ENCODE results near the gene ATF6B.

ATF6B gene
- 23.4 to 56.4 (median 39.1) reads per million in 18 experiments for total RNA-seq

- DNase-seq, result peak; percentile 100
Observed at GRCh38 chr6:32127717-32128592, at the start of gene ATF6B. ATF6B (minus strand) TSS chr6:32128246; CDS start chr6:32128207, 39 bp downstream.

- DNase-seq, result peak in 1 of 2 donors; percentile 38
Observed at GRCh38 chr6:32177183-32177787, 49.2 kb upstream of the ATF6B start.

GRCh38 chr6:32176476-32177182, 48.6 kb upstream of the ATF6B start:
- no peak for DNase-seq

- peak; percentile 94 to 96 for DNase-seq
Observed at GRCh38 chr6:32175711-32176475, 47.8 kb upstream of the ATF6B start, which contains the start of gene AGPAT1. AGPAT1 (minus strand) TSS chr6:32176084; CDS start chr6:32171496, 4,588 bp downstream.

- no peak for DNase-seq
Observed at GRCh38 chr6:32175322-32175710, 47.3 kb upstream of the ATF6B start.

- no peak for DNase-seq
Observed at GRCh38 chr6:32174416-32174815, 46.4 kb upstream of the ATF6B start.

DNA sequence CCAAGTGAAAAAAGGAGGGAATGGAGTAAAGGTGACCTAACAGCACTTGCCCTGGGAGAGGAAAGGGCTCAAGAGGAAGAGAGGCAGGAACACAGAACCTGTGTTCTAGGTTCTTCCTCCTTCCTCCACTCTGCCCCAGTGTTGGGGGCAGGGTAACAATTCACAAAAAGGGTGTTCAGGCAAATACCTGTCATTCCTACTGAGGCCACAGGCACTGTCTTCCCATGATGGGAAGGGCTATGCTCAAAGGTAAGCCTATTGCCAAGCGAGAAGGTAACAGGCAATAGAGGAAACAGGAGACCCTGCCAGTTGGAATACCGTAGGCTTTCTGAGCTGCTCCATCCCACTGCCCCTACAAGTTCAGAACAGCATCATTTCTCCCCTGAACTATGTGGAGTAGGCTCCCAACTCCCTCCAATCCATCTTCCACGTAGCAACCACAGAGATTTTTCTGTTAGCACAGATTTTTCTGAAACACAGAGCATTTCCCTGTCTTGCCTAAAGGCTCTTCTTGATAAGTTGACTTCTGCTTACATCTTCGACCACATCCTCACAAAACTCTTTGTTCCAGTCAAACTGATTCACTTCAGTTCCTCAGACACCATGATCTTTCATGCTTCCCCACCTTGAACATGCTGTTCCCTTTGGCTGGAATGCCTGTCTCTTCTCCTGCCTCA, 45.1 kb upstream of the ATF6B start:
- no peak for DNase-seq

DNA sequence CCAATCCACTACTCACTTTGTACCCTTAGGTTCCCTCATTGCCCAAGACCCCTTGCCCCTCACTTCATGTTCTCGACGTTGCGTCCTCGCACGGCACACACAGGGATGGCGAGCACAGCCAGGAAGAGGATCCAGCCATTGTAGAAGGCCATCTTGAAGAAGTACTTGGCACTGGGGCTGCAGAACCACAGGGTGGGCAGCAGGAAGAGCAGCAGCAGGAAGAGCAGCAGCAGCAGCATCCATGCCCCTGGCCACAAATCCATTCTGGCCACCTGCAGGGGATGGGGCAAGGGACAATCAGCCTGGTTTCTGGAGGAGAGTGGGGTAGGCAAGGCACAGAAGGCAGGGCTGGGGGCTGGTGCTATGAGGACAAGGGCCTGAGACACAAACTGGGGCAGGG, 43.2 kb upstream of the ATF6B start:
- no peak for DNase-seq

DNA sequence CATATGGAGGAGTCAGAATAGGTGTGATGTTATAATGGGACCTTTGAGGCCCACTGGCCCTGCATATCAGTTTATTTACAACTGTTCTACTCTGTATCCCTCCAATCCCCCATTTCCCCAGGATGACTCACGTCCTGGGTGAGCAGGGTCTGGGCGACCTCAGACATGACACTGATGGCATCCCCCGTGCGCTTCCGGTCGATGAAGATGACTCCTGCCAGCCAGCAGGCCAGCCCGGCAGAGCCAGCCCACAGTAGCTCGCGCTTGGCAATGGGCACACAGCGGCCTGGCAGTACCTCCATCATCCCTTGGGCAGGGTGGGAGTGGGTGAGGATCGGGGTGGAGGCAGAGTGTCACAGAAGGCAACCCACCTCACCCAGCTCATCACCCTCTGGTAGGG, 42.2 kb upstream of the ATF6B start:
- no peak for DNase-seq

- DNase-seq, result no peak
Observed at GRCh38 chr6:32168807-32169591, 41.0 kb upstream of the ATF6B start.

GRCh38 chr6:32168350-32168749, 40.3 kb upstream of the ATF6B start:
- DNase-seq, result no peak

GRCh38 chr6:32167761-32168262, 39.8 kb upstream of the ATF6B start:
- no peak for DNase-seq

- no peak for DNase-seq
Observed at GRCh38 chr6:32167154-32167760, 39.2 kb upstream of the ATF6B start.

DNA sequence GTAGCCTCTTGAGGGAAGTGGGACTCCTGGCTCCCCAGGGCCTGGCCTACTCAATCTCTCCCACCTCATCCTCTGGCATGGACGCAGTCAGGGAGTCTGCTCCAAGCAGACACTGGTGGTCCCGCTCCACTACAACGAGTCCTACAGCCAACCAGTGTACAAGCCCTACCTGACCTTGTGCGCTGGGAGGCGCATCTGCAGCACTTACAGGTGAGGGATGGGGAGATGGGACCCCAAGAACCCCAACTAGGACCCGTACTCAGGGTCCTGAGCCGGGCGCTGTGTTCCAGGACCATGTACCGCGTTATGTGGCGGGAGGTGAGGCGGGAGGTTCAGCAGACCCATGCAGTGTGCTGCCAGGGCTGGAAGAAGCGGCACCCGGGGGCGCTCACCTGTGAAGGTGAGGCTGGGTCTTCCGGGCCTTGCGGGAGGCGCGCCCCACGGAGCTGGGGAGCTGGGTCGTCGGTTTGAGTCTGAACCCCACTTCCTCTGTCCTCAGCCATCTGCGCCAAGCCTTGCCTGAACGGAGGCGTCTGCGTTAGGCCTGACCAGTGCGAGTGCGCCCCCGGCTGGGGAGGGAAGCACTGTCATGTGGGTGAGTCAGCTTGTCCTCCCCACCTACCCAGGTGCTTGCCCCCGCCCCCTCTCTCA, 38.5 kb upstream of the ATF6B start:
- DNase-seq, result no peak

- no peak for DNase-seq
Observed at GRCh38 chr6:32164295-32164694, 36.2 kb upstream of the ATF6B start, which contains the start of gene EGFL8. EGFL8 (plus strand) TSS chr6:32164595; CDS start chr6:32166166, 1,571 bp downstream.

DNA sequence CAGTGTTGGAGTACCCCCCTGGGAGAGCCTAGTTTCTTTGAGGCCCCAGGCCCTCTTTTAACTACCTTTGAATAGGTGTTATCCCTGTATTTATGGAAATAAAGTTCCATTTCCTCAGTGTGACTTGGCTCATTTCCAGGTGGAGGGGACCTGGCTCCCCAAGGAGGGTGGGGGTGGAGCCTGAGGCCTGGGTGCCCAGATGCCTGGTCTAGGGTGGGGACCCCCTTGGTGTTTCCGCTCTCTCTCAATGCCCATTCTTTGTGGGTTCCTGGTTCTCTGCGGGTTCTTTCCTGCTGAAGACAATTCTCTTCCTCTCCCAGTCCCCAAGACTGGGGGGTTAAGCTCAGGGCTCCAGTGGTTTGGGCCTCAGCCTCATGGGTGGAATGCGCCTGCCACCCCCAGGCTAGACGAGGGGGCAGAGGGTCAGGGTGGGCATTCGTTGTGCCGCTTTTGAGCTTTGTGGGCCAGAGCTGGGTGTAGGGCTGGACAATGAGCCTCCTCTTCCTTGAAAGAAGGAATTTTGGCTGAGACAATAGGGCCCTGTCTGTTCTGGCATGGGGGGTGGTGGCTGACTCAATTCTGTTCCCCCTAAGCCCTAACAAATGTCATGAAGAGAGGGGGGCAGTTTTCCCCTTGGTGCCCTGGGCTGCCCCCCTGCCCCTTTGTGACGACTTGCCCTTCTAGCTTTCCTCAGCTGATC, 35.7 kb upstream of the ATF6B start:
- DNase-seq, result no peak

DNA sequence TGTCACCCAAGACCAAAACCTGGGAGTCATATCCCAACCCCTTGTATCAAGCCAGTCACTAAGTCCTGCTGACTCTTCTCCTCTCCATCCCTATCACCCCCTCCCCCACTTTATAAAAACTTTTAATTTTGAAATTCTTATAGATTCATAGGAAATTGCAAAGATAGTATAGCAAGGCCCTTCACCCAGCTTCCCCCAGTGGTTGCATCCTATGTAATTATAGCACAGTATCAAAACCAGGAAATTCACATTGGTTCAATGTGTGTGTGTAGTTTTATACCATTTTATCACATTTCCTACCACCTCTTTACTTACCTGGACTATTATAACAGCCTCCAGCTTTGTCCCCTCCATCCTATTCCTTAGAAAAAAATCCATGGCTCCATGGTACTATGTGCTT, 30.0 kb upstream of the ATF6B start:
- no peak for DNase-seq

GRCh38 chr6:32156891-32157290, 28.8 kb upstream of the ATF6B start:
- no peak for DNase-seq
